Natural killer cell (primary cell): ENCODE measurements around the gene PHKG2. TPM values are rescaled to one million over a fixed set of nuclear protein-coding genes. Genes with fewer than 3 reads are reported as not detected.

Experiments used
- ATAC-seq, 3 donors: fragments of 150-1000 bp in 2 of 3; fragments of 200-7000 bp in 1 of 3; cut with Tn5 transposase; 1 replicate in 1 of 3; 2 replicates in 2 of 3; pipeline ENCODE4 v1.10.0; 2021; ENCODE audit warnings: mild to moderate bottlenecking in 2 of 3, moderate library complexity in 2 of 3
- DNase-seq, 2 donors: peaks; one replicate each; pipeline versions ENCODE4 v3.0.0 to v3.0.0-alpha.2; 2013 to 2021; ENCODE audit warnings: mixed read lengths in 1 of 2
- H3K27ac ChIP-seq: one replicate; pipeline ENCODE4 v1.5.1; 2013; ENCODE audit warnings: mild to moderate bottlenecking, low read length
- H3K27me3 ChIP-seq: one replicate; pipeline ENCODE4 v1.6.1; 2013; ENCODE audit warnings: low read length; ENCODE audit not compliant: control insufficient read depth, insufficient read depth
- H3K36me3 ChIP-seq: one replicate; pipeline ENCODE4 v1.6.1; 2013; ENCODE audit warnings: low read length; ENCODE audit not compliant: control insufficient read depth, insufficient read depth
- H3K4me1 ChIP-seq: one replicate; pipeline ENCODE4 v1.6.1; 2013; ENCODE audit warnings: low read length; ENCODE audit not compliant: control insufficient read depth, insufficient read depth
- H3K4me3 ChIP-seq: one replicate; pipeline ENCODE4 v1.5.1; 2013; ENCODE audit warnings: low read length
- H3K9me3 ChIP-seq: one replicate; pipeline ENCODE4 v1.6.1; 2013; ENCODE audit warnings: low read length; ENCODE audit not compliant: control insufficient read depth, insufficient read depth
- H3K27ac Mint-ChIP-seq, 2 donors: one replicate each; pipeline ENCODE4 v1.8.0; 2022; ENCODE audit warnings: mild to moderate bottlenecking in 2 of 2, mixed read lengths in 2 of 2, moderate library complexity in 1 of 2
- H3K27me3 Mint-ChIP-seq, 2 donors: one replicate each; pipeline ENCODE4 v1.8.0; 2022; ENCODE audit warnings: low read depth in 2 of 2, mixed read lengths in 2 of 2
- H3K36me3 Mint-ChIP-seq: one replicate; pipeline ENCODE4 v1.8.0; 2022; ENCODE audit warnings: mixed read lengths
- H3K4me1 Mint-ChIP-seq, 2 donors: one replicate each; pipeline ENCODE4 v1.8.0; 2022; ENCODE audit warnings: mixed read lengths in 2 of 2
- H3K4me3 Mint-ChIP-seq: one replicate; pipeline ENCODE4 v1.8.0; 2022; ENCODE audit warnings: mild to moderate bottlenecking, moderate library complexity, mixed read lengths
- H3K9me3 Mint-ChIP-seq, 2 donors: one replicate each; pipeline ENCODE4 v1.8.0; 2022; ENCODE audit warnings: mixed read lengths in 2 of 2
- WGBS: methylation state at CpG from one replicate; pipeline ENCODE4 v1.1.7; 2013; ENCODE audit warnings: missing lambda C conversion rate; ENCODE audit not compliant: insufficient coverage; 5-methylcytosine and 5-hydroxymethylcytosine counted together
- intact Hi-C: fragments of 100-400 bp; cut with micrococcal nuclease; formaldehyde crosslinking; loops from one replicate; pipeline ENCODE4 v1.14.2; 2022
- total RNA-seq, 4 donors: library from RNA; stranded (reverse); fragments of 120-200 nt in 1 of 4; gene quantifications; one replicate each; pipeline versions ENCODE4 v1.2.3 to v1.2.4, GENCODE V29; 2013 to 2022
- TF ChIP-seq, protein P1 (sequence below): fragments of 200-600 bp; IDR thresholded peaks from one replicate; pipeline ENCODE4 v1.8.0; 2022; ENCODE audit warnings: antibody characterized with exemption

The PHKG2 gene
- total RNA-seq, 3 donors from 2014 or later (not counting 1 experiment from before 2014, with no cell fraction given), result 50.5 to 86.1 (median 64.8) TPM

GRCh38 chr16:30736995-30737793, 11.0 kb upstream of the PHKG2 start:
- no peak overlapping the region for H3K27ac ChIP-seq
- no peaks in the 10 kb centered on the region for H3K27me3 Mint-ChIP-seq
- TF ChIP-seq, protein P1, sequence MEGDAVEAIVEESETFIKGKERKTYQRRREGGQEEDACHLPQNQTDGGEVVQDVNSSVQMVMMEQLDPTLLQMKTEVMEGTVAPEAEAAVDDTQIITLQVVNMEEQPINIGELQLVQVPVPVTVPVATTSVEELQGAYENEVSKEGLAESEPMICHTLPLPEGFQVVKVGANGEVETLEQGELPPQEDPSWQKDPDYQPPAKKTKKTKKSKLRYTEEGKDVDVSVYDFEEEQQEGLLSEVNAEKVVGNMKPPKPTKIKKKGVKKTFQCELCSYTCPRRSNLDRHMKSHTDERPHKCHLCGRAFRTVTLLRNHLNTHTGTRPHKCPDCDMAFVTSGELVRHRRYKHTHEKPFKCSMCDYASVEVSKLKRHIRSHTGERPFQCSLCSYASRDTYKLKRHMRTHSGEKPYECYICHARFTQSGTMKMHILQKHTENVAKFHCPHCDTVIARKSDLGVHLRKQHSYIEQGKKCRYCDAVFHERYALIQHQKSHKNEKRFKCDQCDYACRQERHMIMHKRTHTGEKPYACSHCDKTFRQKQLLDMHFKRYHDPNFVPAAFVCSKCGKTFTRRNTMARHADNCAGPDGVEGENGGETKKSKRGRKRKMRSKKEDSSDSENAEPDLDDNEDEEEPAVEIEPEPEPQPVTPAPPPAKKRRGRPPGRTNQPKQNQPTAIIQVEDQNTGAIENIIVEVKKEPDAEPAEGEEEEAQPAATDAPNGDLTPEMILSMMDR, result no peak
- peaks cover 7% of the 10 kb centered on the region for H3K36me3 Mint-ChIP-seq
- no peak for DNase-seq
- H3K9me3 Mint-ChIP-seq, result no peaks in the 10 kb centered on the region
- intact Hi-C loops, result no loop called here
- H3K27me3 ChIP-seq, result no peaks in the 10 kb centered on the region
- WGBS, result 95% methylated on average over 17 of the region's 17 CpGs
- peak overlapping the region in 1 of 2 donors; percentile 61 for H3K27ac Mint-ChIP-seq
- peaks cover 6 to 18% of the 10 kb centered on the region in 2 donors for H3K4me1 Mint-ChIP-seq
- no peak for ATAC-seq
- no peak overlapping the region for H3K4me3 Mint-ChIP-seq
- H3K9me3 ChIP-seq, result no peaks in the 10 kb centered on the region
- peaks cover 70% of the 10 kb centered on the region for H3K36me3 ChIP-seq
- H3K4me3 ChIP-seq, result no peak overlapping the region
- no peaks in the 10 kb centered on the region for H3K4me1 ChIP-seq

DNA sequence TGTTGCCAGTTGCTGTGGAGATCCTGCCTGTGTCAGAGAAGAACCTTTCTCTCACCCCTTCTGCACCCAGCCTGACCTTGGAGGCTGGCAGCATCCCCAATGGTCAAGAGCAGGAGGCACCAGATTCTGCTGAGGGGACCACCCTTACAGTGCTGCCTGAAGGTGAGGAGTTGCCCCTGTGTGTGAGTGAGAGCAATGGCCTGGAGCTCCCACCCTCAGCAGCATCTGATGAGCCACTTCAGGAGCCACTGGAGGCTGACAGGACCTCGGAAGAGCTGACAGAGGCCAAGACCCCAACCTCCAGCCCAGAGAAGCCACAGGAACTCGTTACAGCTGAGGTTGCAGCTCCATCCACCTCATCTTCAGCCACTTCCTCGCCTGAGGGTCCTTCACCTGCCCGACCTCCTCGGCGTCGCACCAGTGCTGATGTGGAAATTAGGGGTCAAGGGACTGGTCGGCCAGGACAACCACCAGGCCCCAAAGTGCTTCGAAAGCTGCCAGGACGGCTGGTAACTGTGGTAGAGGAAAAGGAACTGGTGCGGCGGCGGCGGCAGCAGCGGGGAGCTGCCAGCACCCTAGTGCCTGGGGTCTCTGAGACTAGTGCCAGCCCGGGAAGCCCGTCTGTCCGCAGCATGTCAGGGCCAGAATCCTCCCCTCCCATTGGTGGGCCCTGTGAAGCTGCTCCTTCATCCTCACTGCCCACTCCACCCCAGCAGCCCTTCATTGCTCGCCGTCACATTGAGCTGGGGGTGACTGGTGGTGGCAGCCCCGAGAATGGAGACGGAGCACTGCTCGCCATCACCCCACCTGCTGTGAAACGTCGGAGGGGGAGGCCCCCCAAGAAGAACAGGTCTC, 10.2 kb upstream of the PHKG2 start:
- no peaks in the 10 kb centered on the region for H3K27me3 Mint-ChIP-seq
- TF ChIP-seq, protein P1, result no peak
- Histone ChIP-seq H3K27me3 (no peaks in the 10 kb centered on the region), H3K4me3 (no peak overlapping the region), H3K9me3 (no peaks in the 10 kb centered on the region), H3K36me3 (peaks cover 66% of the 10 kb centered on the region), H3K27ac (no peak overlapping the region), H3K4me1 (no peaks in the 10 kb centered on the region)
- DNase-seq, result no peak
- intact Hi-C loops, result no loop called here
- ATAC-seq, result no peak
- no peaks in the 10 kb centered on the region for H3K9me3 Mint-ChIP-seq
- no peak overlapping the region for H3K4me3 Mint-ChIP-seq
- H3K27ac Mint-ChIP-seq, result peak overlapping the region in 1 of 2 donors; percentile 61
- WGBS, result 95% methylated on average over 25 of the region's 25 CpGs
- H3K4me1 Mint-ChIP-seq, result peaks cover 6 to 19% of the 10 kb centered on the region in 2 donors
- H3K36me3 Mint-ChIP-seq, result peaks cover 7% of the 10 kb centered on the region

GRCh38 chr16:30738984-30739951, 9.0 kb upstream of the PHKG2 start:
- H3K9me3 Mint-ChIP-seq, result no peaks in the 10 kb centered on the region
- no peaks in the 10 kb centered on the region for H3K4me1 ChIP-seq
- ATAC-seq (no peak), DNase-seq (no peak)
- H3K4me3 Mint-ChIP-seq, result no peak overlapping the region
- H3K27me3 ChIP-seq, result no peaks in the 10 kb centered on the region
- peaks cover 56% of the 10 kb centered on the region for H3K36me3 ChIP-seq
- intact Hi-C loops, result no loop called here
- no peaks in the 10 kb centered on the region for H3K27me3 Mint-ChIP-seq
- WGBS, result 96% methylated on average over 36 of the region's 37 CpGs
- peaks cover 6% of the 10 kb centered on the region for H3K36me3 Mint-ChIP-seq
- no peak overlapping the region for H3K27ac ChIP-seq
- TF ChIP-seq, protein P1, result no peak
- H3K4me1 Mint-ChIP-seq, result peaks cover 6 to 19% of the 10 kb centered on the region in 2 donors
- H3K4me3 ChIP-seq, result no peak overlapping the region
- H3K27ac Mint-ChIP-seq, result no peak overlapping the region
- no peaks in the 10 kb centered on the region for H3K9me3 ChIP-seq
